NCI-H226 (cell line): Measurements from ENCODE around the gene TPO.

ENCODE experiments used
- DNase-seq: peaks from one replicate; pipeline ENCODE4 v3.0.0-alpha.2; 2015

Gene TPO

GRCh38 chr2:1453561-1453960 is 40.3 kb downstream of the TPO start:
- DNase-seq, result no peak

- DNase-seq, result no peak
These were observed 41.1 kb downstream of the TPO start for GRCh38 chr2:1454346-1454745.

- no peak for DNase-seq
These were observed 42.2 kb downstream of the TPO start for GRCh38 chr2:1455466-1455865.

- DNase-seq, result no peak
These were observed 45.2 kb downstream of the TPO start for GRCh38 chr2:1458432-1458831.

- DNase-seq, result no peak
These were observed 46.5 kb downstream of the TPO start for GRCh38 chr2:1459727-1460126.

GRCh38 chr2:1460851-1461418 is 47.7 kb downstream of the TPO start:
- DNase-seq, result no peak

GRCh38 chr2:1461507-1462390 is 48.5 kb downstream of the TPO start:
- no peak for DNase-seq

- no peak for DNase-seq
These were observed 49.7 kb downstream of the TPO start for GRCh38 chr2:1462994-1463393.

- DNase-seq, result no peak
These were observed 59.1 kb downstream of the TPO start for GRCh38 chr2:1472350-1472749.

- no peak for DNase-seq
These were observed 63.4 kb downstream of the TPO start for GRCh38 chr2:1476617-1477195.

GRCh38 chr2:1477196-1478040 is 64.2 kb downstream of the TPO start:
- DNase-seq, result no peak

- no peak for DNase-seq
These were observed 65.3 kb downstream of the TPO start for GRCh38 chr2:1478311-1479305.

- DNase-seq, result no peak
These were observed 66.1 kb downstream of the TPO start for GRCh38 chr2:1479346-1479745.

- no peak for DNase-seq
These were observed 67.4 kb downstream of the TPO start for GRCh38 chr2:1480671-1481076.

GRCh38 chr2:1481406-1482252 is 68.4 kb downstream of the TPO start:
- DNase-seq, result no peak

- DNase-seq, result no peak
These were observed 69.0 kb downstream of the TPO start for GRCh38 chr2:1482253-1482675.

- no peak for DNase-seq
These were observed 69.7 kb downstream of the TPO start for GRCh38 chr2:1482981-1483380.

- DNase-seq, result no peak
These were observed 70.3 kb downstream of the TPO start for GRCh38 chr2:1483551-1483950.

- DNase-seq, result no peak
These were observed 71.0 kb downstream of the TPO start for GRCh38 chr2:1484131-1484884.

GRCh38 chr2:1486670-1487069 is 73.4 kb downstream of the TPO start:
- no peak for DNase-seq
